HUES48 (cell line): ENCODE data around the gene PPDPF.
A peak's percentile ranks its signal among the peaks of the same experiment; 100 is the strongest.
"Not testable (repeated sequence)": the region's sequence is repeated elsewhere in the genome, so short reads cannot be mapped to it uniquely, and the experiment has no call there.

Source experiments
- H3K27ac ChIP-seq: one replicate; pipeline ENCODE4 v1.7.0; 2013; ENCODE audit warnings: low read depth, low read length, inconsistent platforms
- H3K27me3 ChIP-seq: 2 replicates; pipeline ENCODE4 v1.6.1; 2013; ENCODE audit warnings: mild to moderate bottlenecking, low read length; ENCODE audit not compliant: control insufficient read depth, insufficient read depth
- H3K36me3 ChIP-seq: 2 replicates; pipeline ENCODE4 v1.6.1; 2013; ENCODE audit warnings: low read length; ENCODE audit not compliant: control insufficient read depth, insufficient read depth
- H3K4me1 ChIP-seq: 2 replicates; pipeline ENCODE4 v1.6.1; 2013; ENCODE audit warnings: mild to moderate bottlenecking, low read length; ENCODE audit not compliant: control insufficient read depth, insufficient read depth
- H3K4me3 ChIP-seq: 2 replicates; pipeline ENCODE4 v1.5.1; 2013; ENCODE audit warnings: mild to moderate bottlenecking, low read depth, low read length
- H3K9ac ChIP-seq: 2 replicates; pipeline ENCODE4 v1.6.1; 2013; ENCODE audit warnings: mild to moderate bottlenecking, low read depth, low read length, moderate library complexity
- H3K9me3 ChIP-seq: 2 replicates; pipeline ENCODE4 v1.6.1; 2013; ENCODE audit warnings: low read length; ENCODE audit not compliant: control insufficient read depth, insufficient read depth

Gene PPDPF

GRCh38 chr20:63553251-63553932 is 32.8 kb downstream of the PPDPF start:
- peak overlapping the region; percentile 16; the same call in 1 of the 2 replicates for H3K9ac ChIP-seq
- peak overlapping the region; percentile 87 for H3K4me3 ChIP-seq
- peak overlapping the region; percentile 77 for H3K27ac ChIP-seq
- H3K4me1 ChIP-seq = peaks cover 22% of the 10 kb centered on the region
- no peaks in the 10 kb centered on the region for H3K36me3 ChIP-seq
- no peaks in the 10 kb centered on the region for H3K27me3 ChIP-seq
- H3K9me3 ChIP-seq = no peaks in the 10 kb centered on the region

GRCh38 chr20:63553933-63554290 is 33.3 kb downstream of the PPDPF start, which contains the start of gene FNDC11:
Gene FNDC11, plus strand, starts transcription at chr20:63554159. Its CDS starts 1,505 bp downstream, at chr20:63555664.
- Histone ChIP-seq H3K4me1 (peaks cover 17% of the 10 kb centered on the region), H3K27me3 (no peaks in the 10 kb centered on the region), H3K27ac (peak within 1 kb of the TSS; percentile 77), H3K9me3 (no peaks in the 10 kb centered on the region), H3K4me3 (peak within 1 kb of the TSS; percentile 87), H3K36me3 (no peaks in the 10 kb centered on the region), H3K9ac (peak within 1 kb of the TSS; percentile 16; the same call in 1 of the 2 replicates)

GRCh38 chr20:63554361-63555278 is 34.1 kb downstream of the PPDPF start:
- H3K4me3 ChIP-seq = peak overlapping the region; percentile 87
- H3K4me1 ChIP-seq = peaks cover 17% of the 10 kb centered on the region
- H3K27ac ChIP-seq = no peak overlapping the region
- H3K36me3 ChIP-seq = no peaks in the 10 kb centered on the region
- H3K27me3 ChIP-seq = no peaks in the 10 kb centered on the region
- no peaks in the 10 kb centered on the region for H3K9me3 ChIP-seq
- no peak overlapping the region for H3K9ac ChIP-seq

GRCh38 chr20:63555661-63556381 is 35.3 kb downstream of the PPDPF start:
- Histone ChIP-seq H3K36me3 (0 out of 2 replicates have a peak, but pooled peaks cover 4% of the 10 kb centered on the region), H3K27ac (no peak overlapping the region), H3K9me3 (no peaks in the 10 kb centered on the region), H3K4me3 (no peak overlapping the region), H3K27me3 (no peaks in the 10 kb centered on the region), H3K4me1 (peaks cover 17% of the 10 kb centered on the region), H3K9ac (no peak overlapping the region)

GRCh38 chr20:63556873-63557478 is 36.4 kb downstream of the PPDPF start:
- Histone ChIP-seq H3K9ac (no peak overlapping the region), H3K9me3 (no peaks in the 10 kb centered on the region), H3K27me3 (no peaks in the 10 kb centered on the region), H3K36me3 (peaks cover 7% of the 10 kb centered on the region), H3K4me1 (peaks cover 17% of the 10 kb centered on the region), H3K27ac (no peak overlapping the region), H3K4me3 (no peak overlapping the region)

GRCh38 chr20:63557481-63557891 is 36.9 kb downstream of the PPDPF start:
- peaks cover 12% of the 10 kb centered on the region for H3K4me1 ChIP-seq
- H3K36me3 ChIP-seq = peaks cover 7% of the 10 kb centered on the region
- no peak overlapping the region for H3K4me3 ChIP-seq
- H3K27ac ChIP-seq = no peak overlapping the region
- H3K9me3 ChIP-seq = no peaks in the 10 kb centered on the region
- no peaks in the 10 kb centered on the region for H3K27me3 ChIP-seq
- H3K9ac ChIP-seq = no peak overlapping the region

- Histone ChIP-seq H3K27me3 (no peaks in the 10 kb centered on the region), H3K36me3 (peaks cover 7% of the 10 kb centered on the region), H3K9me3 (no peaks in the 10 kb centered on the region), H3K27ac (no peak overlapping the region), H3K4me1 (peaks cover 5% of the 10 kb centered on the region; the same call in 1 of the 2 replicates), H3K4me3 (no peak overlapping the region), H3K9ac (no peak overlapping the region)
These were observed 38.4 kb downstream of the PPDPF start for GRCh38 chr20:63558804-63559484.

- not testable (repeated sequence) for H3K9me3 ChIP-seq, H3K36me3 ChIP-seq, H3K9ac ChIP-seq, H3K4me1 ChIP-seq, H3K4me3 ChIP-seq, H3K27ac ChIP-seq, H3K27me3 ChIP-seq
These were observed 39.1 kb downstream of the PPDPF start for GRCh38 chr20:63559485-63560332.

- no peak overlapping the region for H3K9ac ChIP-seq
- no peaks in the 10 kb centered on the region for H3K9me3 ChIP-seq
- H3K4me3 ChIP-seq = no peak overlapping the region
- no peaks in the 10 kb centered on the region; the same call in 1 of the 2 replicates for H3K4me1 ChIP-seq
- H3K27me3 ChIP-seq = no peaks in the 10 kb centered on the region
- peaks cover 7% of the 10 kb centered on the region for H3K36me3 ChIP-seq
- H3K27ac ChIP-seq = no peak overlapping the region
These were observed 39.8 kb downstream of the PPDPF start for GRCh38 chr20:63560333-63560805.
